Measurements from ENCODE around the gene ARHGAP30. TPM values are rescaled to one million over a fixed set of nuclear protein-coding genes. Genes with fewer than 3 reads are reported as not detected.
A peak's percentile ranks its signal among the peaks of the same experiment; 100 is the strongest.
"Not testable (repeated sequence)": the region's sequence is repeated elsewhere in the genome, so short reads cannot be mapped to it uniquely, and the experiment has no call there.

The ARHGAP30 gene
- total RNA-seq, 1 experiment from 2014 or later = not detected

DNA sequence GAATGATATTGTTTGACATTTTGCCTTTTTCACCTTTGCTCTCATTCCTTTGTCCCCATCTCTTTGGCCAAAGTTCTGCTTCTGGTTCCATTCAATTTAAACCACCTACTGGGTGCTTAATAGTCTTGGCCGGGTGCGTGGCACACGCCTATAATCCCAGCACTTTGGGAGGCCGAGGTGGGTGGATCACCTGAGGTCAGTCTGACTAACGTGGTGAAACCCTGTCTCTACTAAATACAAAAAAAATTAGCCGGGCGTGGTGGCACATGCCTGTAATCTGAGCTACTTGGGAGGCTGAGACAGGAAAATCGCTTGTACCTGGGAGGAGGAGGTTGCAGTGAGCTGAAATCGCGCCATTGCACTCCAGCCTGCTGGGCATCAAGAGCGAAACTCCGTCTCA, 47.3 kb downstream of the ARHGAP30 start:
- DNase-seq (ENCODE audit: low read depth, low spot score); in situ Hi-C loops (cut with HindIII; ENCODE audit: low pct_unique_long_range_greater_than_20kb, low sequenced_read_pairs): not testable (repeated sequence)

- no peak for DNase-seq (ENCODE audit: low read depth, low spot score)
- in situ Hi-C loops (cut with HindIII; ENCODE audit: low pct_unique_long_range_greater_than_20kb, low sequenced_read_pairs) = no loop called here
Measured at GRCh38 chr1:161021970-161022353, 47.7 kb downstream of the ARHGAP30 start.

DNA sequence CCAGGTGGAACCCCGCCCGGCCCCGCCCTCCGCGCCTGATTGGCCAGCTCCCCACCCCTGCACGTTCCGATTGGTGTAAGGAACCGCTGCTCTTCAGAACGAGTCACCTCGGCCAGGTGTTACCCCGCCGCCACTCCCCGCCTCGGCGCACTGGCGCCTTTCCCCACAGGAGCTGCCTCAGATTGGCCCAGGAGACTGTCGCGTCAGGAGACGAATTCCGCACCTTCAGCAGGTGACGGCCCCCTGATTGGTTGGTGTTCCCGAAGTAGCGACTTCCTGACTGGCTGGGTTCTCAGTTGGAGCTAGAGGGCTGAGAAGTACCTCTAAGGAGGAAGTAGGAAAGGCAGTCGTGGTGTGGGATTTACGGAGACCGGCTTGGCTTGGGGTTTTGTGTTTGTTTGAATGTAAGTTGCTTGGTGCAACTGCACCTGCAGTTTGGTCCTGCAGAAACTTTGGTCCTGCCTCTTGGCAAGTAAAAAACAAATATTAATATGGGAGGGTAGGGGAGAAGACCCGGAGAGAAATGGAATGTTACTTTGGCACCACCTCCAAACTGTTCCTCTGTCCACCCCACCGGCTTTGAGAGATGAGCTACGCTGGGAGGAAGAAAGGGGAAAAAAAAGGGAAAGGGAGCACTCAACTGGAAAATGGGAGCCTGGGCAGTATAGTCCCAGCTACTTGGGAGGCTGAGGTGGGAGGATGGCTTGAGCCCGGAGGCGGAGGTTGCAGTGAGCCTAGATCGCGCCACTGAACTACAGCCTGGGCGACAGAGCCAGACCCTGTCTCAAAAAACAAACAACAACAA, 48.3 kb downstream of the ARHGAP30 start:
- in situ Hi-C loops (cut with HindIII; ENCODE audit: low pct_unique_long_range_greater_than_20kb, low sequenced_read_pairs) = no loop called here
- DNase-seq (ENCODE audit: low read depth, low spot score) = peak; percentile 58

GRCh38 chr1:161020509-161021164, 49.1 kb downstream of the ARHGAP30 start, which contains the start of gene F11R:
Gene F11R (minus strand): TSS chr1:161021152. CDS start chr1:161021073, 79 bp downstream.
- DNase-seq (ENCODE audit: low read depth, low spot score) = no peak

GRCh38 chr1:161019751-161020495, 49.8 kb downstream of the ARHGAP30 start:
- in situ Hi-C loops (cut with HindIII; ENCODE audit: low pct_unique_long_range_greater_than_20kb, low sequenced_read_pairs) = no loop called here
- DNase-seq (ENCODE audit: low read depth, low spot score) = no peak

More at GRCh38 chr1:161020509-161021164, 49.1 kb downstream of the ARHGAP30 start, which contains the start of gene F11R:
- in situ Hi-C loops (cut with HindIII; ENCODE audit: low pct_unique_long_range_greater_than_20kb, low sequenced_read_pairs) = no loop called here

DNA sequence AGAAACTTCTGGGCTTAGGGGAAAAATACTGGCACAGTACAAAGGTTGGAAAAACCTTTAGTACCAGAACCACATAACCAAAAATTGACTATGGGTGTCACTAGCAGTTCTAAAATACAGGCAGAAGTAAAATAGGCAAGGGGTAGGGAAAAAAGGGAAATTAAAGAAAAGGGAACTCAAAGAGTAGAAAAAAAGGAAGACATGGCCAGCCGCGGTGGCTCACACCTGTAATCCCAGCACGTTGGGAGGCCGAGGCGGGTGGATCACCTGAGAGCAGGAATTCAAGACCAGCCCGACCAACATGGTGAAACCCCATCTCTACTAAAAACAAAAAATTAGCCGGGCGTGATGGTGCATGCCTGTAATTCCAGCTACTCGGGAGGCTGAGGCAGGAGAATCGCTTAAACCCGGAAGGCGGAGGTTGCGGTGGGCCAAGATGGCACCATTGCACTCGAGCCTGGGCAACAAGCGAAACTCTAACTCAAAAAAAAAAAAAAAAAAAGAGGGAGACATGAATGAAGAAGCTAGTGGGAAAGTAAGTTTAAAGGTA, 50.5 kb downstream of the ARHGAP30 start:
- in situ Hi-C loops (cut with HindIII; ENCODE audit: low pct_unique_long_range_greater_than_20kb, low sequenced_read_pairs); DNase-seq (ENCODE audit: low read depth, low spot score): not testable (repeated sequence)

DNA sequence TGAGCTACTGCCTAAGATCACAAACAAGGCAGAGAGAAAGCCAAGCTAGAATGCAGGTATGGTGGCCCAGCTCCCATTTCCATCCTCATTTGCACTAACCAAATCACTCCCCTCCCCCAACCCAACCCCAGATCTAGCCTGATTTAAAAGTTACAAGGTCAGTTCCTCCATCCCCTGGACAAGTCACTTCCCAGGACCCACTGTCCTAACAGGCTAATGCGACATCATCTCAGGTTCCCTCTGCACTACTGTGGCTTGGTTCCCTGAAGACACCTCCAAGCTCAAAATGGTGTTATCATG, 51.1 kb downstream of the ARHGAP30 start:
- no peak for DNase-seq (ENCODE audit: low read depth, low spot score)
- in situ Hi-C loops (cut with HindIII; ENCODE audit: low pct_unique_long_range_greater_than_20kb, low sequenced_read_pairs) = no loop called here

- in situ Hi-C loops (cut with HindIII; ENCODE audit: low pct_unique_long_range_greater_than_20kb, low sequenced_read_pairs) = no loop called here
Measured at GRCh38 chr1:161017756-161018630, 51.7 kb downstream of the ARHGAP30 start.

DNA sequence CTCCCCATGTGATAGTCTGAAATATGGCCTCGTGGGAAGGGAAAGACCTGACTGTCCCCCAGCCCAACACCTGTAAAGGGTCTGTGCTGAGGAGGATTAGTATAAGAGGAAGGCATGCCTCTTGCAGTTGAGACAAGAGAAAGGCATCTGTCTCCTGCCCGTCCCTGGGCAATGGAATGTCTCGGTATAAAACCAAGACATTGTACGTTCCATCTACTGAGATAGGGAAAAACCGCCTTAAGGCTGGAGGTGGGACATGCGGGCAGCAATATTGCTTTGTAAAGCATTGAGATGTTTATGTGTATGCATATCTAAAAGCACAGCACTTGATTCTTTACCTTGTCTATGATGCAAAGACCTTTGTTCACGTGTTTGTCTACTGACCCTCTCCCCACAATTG, 52.5 kb downstream of the ARHGAP30 start:
- DNase-seq (ENCODE audit: low read depth, low spot score); in situ Hi-C loops (cut with HindIII; ENCODE audit: low pct_unique_long_range_greater_than_20kb, low sequenced_read_pairs): not testable (repeated sequence)

More at GRCh38 chr1:161017756-161018630, 51.7 kb downstream of the ARHGAP30 start:
- DNase-seq (ENCODE audit: low read depth, low spot score) = no peak

DNA sequence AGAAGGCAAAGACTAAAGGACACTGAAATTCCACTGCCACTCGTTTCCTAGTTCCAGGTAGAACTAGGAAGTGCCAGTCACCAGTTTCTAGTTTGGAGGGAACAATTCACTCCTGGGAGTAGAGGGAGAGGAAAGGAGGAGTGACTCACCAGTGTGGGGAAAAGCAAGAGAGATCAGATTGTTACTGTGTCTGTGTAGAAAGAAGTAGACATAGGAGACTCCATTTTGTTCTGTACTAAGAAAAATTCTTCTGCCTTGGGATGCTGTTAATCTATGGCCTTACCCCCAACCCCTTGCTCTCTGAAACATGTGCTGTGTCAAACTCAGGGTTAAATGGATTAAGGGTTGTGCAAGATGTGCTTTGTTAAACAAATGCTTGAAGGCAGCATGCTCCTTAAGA, 53.0 kb downstream of the ARHGAP30 start:
- DNase-seq (ENCODE audit: low read depth, low spot score); in situ Hi-C loops (cut with HindIII; ENCODE audit: low pct_unique_long_range_greater_than_20kb, low sequenced_read_pairs): not testable (repeated sequence)

- in situ Hi-C loops (cut with HindIII; ENCODE audit: low pct_unique_long_range_greater_than_20kb, low sequenced_read_pairs) = no loop called here
- no peak for DNase-seq (ENCODE audit: low read depth, low spot score)
Measured at GRCh38 chr1:161013488-161014230, 56.0 kb downstream of the ARHGAP30 start.

- DNase-seq (ENCODE audit: low read depth, low spot score) = peak; percentile 45
Measured at GRCh38 chr1:161013131-161013487, 56.6 kb downstream of the ARHGAP30 start.

DNA sequence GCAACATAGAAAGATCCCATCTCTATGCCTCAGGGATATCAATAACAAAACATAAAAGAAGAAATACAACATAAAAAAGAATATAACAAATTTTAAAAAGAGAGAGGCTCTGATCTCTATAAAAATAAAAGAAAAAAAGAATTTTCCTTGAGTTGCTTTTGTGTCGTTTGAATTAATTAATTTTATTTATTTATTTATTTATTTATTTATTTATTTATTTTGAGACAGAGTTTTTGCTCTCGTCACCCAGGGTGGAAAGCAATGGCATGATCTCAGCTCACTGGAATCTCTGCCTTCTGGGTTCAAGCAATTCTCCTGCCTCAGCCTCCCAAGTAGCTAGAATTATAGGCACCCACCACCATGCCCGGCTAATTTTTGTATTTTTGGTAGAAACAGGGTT, 57.3 kb downstream of the ARHGAP30 start:
- in situ Hi-C loops (cut with HindIII; ENCODE audit: low pct_unique_long_range_greater_than_20kb, low sequenced_read_pairs) = no loop called here
- no peak for DNase-seq (ENCODE audit: low read depth, low spot score)

More at GRCh38 chr1:161013131-161013487, 56.6 kb downstream of the ARHGAP30 start:
- in situ Hi-C loops (cut with HindIII; ENCODE audit: low pct_unique_long_range_greater_than_20kb, low sequenced_read_pairs) = no loop called here

- in situ Hi-C loops (cut with HindIII; ENCODE audit: low pct_unique_long_range_greater_than_20kb, low sequenced_read_pairs) = no loop called here
- no peak for DNase-seq (ENCODE audit: low read depth, low spot score)
Measured at GRCh38 chr1:161009602-161010211, 60.0 kb downstream of the ARHGAP30 start.

- in situ Hi-C loops (cut with HindIII; ENCODE audit: low pct_unique_long_range_greater_than_20kb, low sequenced_read_pairs) = no loop called here
- no peak for DNase-seq (ENCODE audit: low read depth, low spot score)
Measured at GRCh38 chr1:161008869-161009510, 60.7 kb downstream of the ARHGAP30 start.

DNA sequence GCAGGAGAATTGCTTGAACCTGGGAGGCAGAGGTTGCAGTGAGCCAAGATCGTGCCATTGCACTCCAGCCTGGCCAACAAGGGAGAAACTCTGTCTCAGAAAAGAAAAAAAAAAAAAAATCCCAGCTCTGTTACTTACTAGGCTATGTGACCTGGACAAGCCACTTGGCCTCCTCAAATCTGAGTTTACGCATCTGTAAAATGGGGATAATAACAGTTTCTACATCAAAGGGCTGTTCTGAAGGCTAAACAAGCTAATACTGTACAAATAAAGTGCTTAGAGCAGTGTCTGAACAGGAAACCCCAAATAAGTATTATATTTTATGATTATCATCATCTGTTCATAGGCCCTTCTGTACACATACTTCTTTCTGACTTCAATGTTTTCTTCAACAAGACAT, 62.3 kb downstream of the ARHGAP30 start:
- no peak for DNase-seq (ENCODE audit: low read depth, low spot score)
- in situ Hi-C loops (cut with HindIII; ENCODE audit: low pct_unique_long_range_greater_than_20kb, low sequenced_read_pairs) = no loop called here
